Skeletal muscle cell (primary cell): Measurements from ENCODE around the gene ATXN2L.
"Not testable (repeated sequence)": the region's sequence is repeated elsewhere in the genome, so short reads cannot be mapped to it uniquely, and the experiment has no call there.

ENCODE experiments used
- DNase-seq: peaks from one replicate; pipeline ENCODE4 v3.0.0-alpha.2; 2010; ENCODE audit warnings: low read depth
- H3K4me3 ChIP-seq: 2 replicates; pipeline ENCODE4 v1.5.1; 2011; ENCODE audit warnings: low read depth, mild to moderate bottlenecking, control low read depth, low read length, moderate library complexity

The ATXN2L gene

GRCh38 chr16:28865001-28865688, 42.3 kb downstream of the ATXN2L start:
- H3K4me3 ChIP-seq = peak overlapping the region; percentile 77
- DNase-seq = no peak

GRCh38 chr16:28865722-28866453, 43.1 kb downstream of the ATXN2L start:
- no peak overlapping the region for H3K4me3 ChIP-seq
- no peak for DNase-seq

- no peak for DNase-seq
- no peak overlapping the region for H3K4me3 ChIP-seq
Measured at GRCh38 chr16:28866454-28866804, 43.6 kb downstream of the ATXN2L start.

GRCh38 chr16:28867241-28867640, 44.4 kb downstream of the ATXN2L start:
- no peak for DNase-seq
- no peak overlapping the region for H3K4me3 ChIP-seq

- H3K4me3 ChIP-seq, DNase-seq: not testable (repeated sequence)
Measured at GRCh38 chr16:28867646-28868045, 44.8 kb downstream of the ATXN2L start.

GRCh38 chr16:28869201-28869600, 46.4 kb downstream of the ATXN2L start:
- no peak for DNase-seq
- no peak overlapping the region for H3K4me3 ChIP-seq

- DNase-seq = no peak
- H3K4me3 ChIP-seq = no peak overlapping the region
Measured at GRCh38 chr16:28872952-28873351, 50.2 kb downstream of the ATXN2L start.

GRCh38 chr16:28873543-28874201, 50.9 kb downstream of the ATXN2L start:
- H3K4me3 ChIP-seq = no peak overlapping the region
- DNase-seq = no peak

- DNase-seq = no peak
- H3K4me3 ChIP-seq = no peak overlapping the region
Measured at GRCh38 chr16:28874406-28874805, 51.6 kb downstream of the ATXN2L start.

GRCh38 chr16:28875134-28876018, 52.6 kb downstream of the ATXN2L start:
- no peak overlapping the region for H3K4me3 ChIP-seq
- peak; percentile 26 for DNase-seq

GRCh38 chr16:28876019-28876659, 53.3 kb downstream of the ATXN2L start:
- no peak for DNase-seq
- H3K4me3 ChIP-seq = no peak overlapping the region

- H3K4me3 ChIP-seq = no peak overlapping the region
- no peak for DNase-seq
Measured at GRCh38 chr16:28876973-28877654, 54.3 kb downstream of the ATXN2L start.

GRCh38 chr16:28877655-28878000, 54.8 kb downstream of the ATXN2L start:
- no peak overlapping the region for H3K4me3 ChIP-seq
- DNase-seq = no peak

- DNase-seq = no peak
Measured at GRCh38 chr16:28878083-28878926, 55.5 kb downstream of the ATXN2L start, which contains the start of gene ATP2A1. Gene ATP2A1 (plus strand): TSS chr16:28878488. CDS start chr16:28878672, 184 bp downstream.

GRCh38 chr16:28879261-28879840, 56.6 kb downstream of the ATXN2L start:
- no peak for DNase-seq
- peak overlapping the region; percentile 72 for H3K4me3 ChIP-seq

More at GRCh38 chr16:28878083-28878926, 55.5 kb downstream of the ATXN2L start, which contains the start of gene ATP2A1:
- H3K4me3 ChIP-seq = peak within 1 kb of the TSS; percentile 72

- DNase-seq = peak; percentile 48
- H3K4me3 ChIP-seq = peak overlapping the region; percentile 72
Measured at GRCh38 chr16:28879841-28880588, 57.2 kb downstream of the ATXN2L start.

- no peak for DNase-seq
- peak overlapping the region; percentile 72 for H3K4me3 ChIP-seq
Measured at GRCh38 chr16:28880589-28880915, 57.8 kb downstream of the ATXN2L start.
